Natural killer cell (primary cell): Measurements from ENCODE around the gene STX7. TPM values are rescaled to one million over a fixed set of nuclear protein-coding genes. Genes with fewer than 3 reads are reported as not detected.

Experiments
- ATAC-seq, 3 donors: fragments of 150-1000 bp in 2 of 3; fragments of 200-7000 bp in 1 of 3; cut with Tn5 transposase; 1 replicate in 1 of 3; 2 replicates in 2 of 3; pipeline ENCODE4 v1.10.0; 2021; ENCODE audit warnings: mild to moderate bottlenecking in 2 of 3, moderate library complexity in 2 of 3
- DNase-seq, 2 donors: peaks; one replicate each; pipeline versions ENCODE4 v3.0.0 to v3.0.0-alpha.2; 2013 to 2021; ENCODE audit warnings: mixed read lengths in 1 of 2
- H3K27ac ChIP-seq: one replicate; pipeline ENCODE4 v1.5.1; 2013; ENCODE audit warnings: mild to moderate bottlenecking, low read length
- H3K27me3 ChIP-seq: one replicate; pipeline ENCODE4 v1.6.1; 2013; ENCODE audit warnings: low read length; ENCODE audit not compliant: control insufficient read depth, insufficient read depth
- H3K36me3 ChIP-seq: one replicate; pipeline ENCODE4 v1.6.1; 2013; ENCODE audit warnings: low read length; ENCODE audit not compliant: control insufficient read depth, insufficient read depth
- H3K4me1 ChIP-seq: one replicate; pipeline ENCODE4 v1.6.1; 2013; ENCODE audit warnings: low read length; ENCODE audit not compliant: control insufficient read depth, insufficient read depth
- H3K4me3 ChIP-seq: one replicate; pipeline ENCODE4 v1.5.1; 2013; ENCODE audit warnings: low read length
- H3K9me3 ChIP-seq: one replicate; pipeline ENCODE4 v1.6.1; 2013; ENCODE audit warnings: low read length; ENCODE audit not compliant: control insufficient read depth, insufficient read depth
- H3K27ac Mint-ChIP-seq, 2 donors: one replicate each; pipeline ENCODE4 v1.8.0; 2022; ENCODE audit warnings: mild to moderate bottlenecking in 2 of 2, mixed read lengths in 2 of 2, moderate library complexity in 1 of 2
- H3K27me3 Mint-ChIP-seq, 2 donors: one replicate each; pipeline ENCODE4 v1.8.0; 2022; ENCODE audit warnings: low read depth in 2 of 2, mixed read lengths in 2 of 2
- H3K36me3 Mint-ChIP-seq: one replicate; pipeline ENCODE4 v1.8.0; 2022; ENCODE audit warnings: mixed read lengths
- H3K4me1 Mint-ChIP-seq, 2 donors: one replicate each; pipeline ENCODE4 v1.8.0; 2022; ENCODE audit warnings: mixed read lengths in 2 of 2
- H3K4me3 Mint-ChIP-seq: one replicate; pipeline ENCODE4 v1.8.0; 2022; ENCODE audit warnings: mild to moderate bottlenecking, moderate library complexity, mixed read lengths
- H3K9me3 Mint-ChIP-seq, 2 donors: one replicate each; pipeline ENCODE4 v1.8.0; 2022; ENCODE audit warnings: mixed read lengths in 2 of 2
- WGBS: methylation state at CpG from one replicate; pipeline ENCODE4 v1.1.7; 2013; ENCODE audit warnings: missing lambda C conversion rate; ENCODE audit not compliant: insufficient coverage; 5-methylcytosine and 5-hydroxymethylcytosine counted together
- intact Hi-C: fragments of 100-400 bp; cut with micrococcal nuclease; formaldehyde crosslinking; loops from one replicate; pipeline ENCODE4 v1.14.2; 2022
- total RNA-seq, 4 donors: library from RNA; stranded (reverse); fragments of 120-200 nt in 1 of 4; gene quantifications; one replicate each; pipeline versions ENCODE4 v1.2.3 to v1.2.4, GENCODE V29; 2013 to 2022
- TF ChIP-seq, protein P1 (sequence below): fragments of 200-600 bp; IDR thresholded peaks from one replicate; pipeline ENCODE4 v1.8.0; 2022; ENCODE audit warnings: antibody characterized with exemption

STX7 gene
- total RNA-seq, 3 donors from 2014 or later (not counting 1 experiment from before 2014, with no cell fraction given) = 37.3 to 49.9 (median 39.5) TPM

DNA sequence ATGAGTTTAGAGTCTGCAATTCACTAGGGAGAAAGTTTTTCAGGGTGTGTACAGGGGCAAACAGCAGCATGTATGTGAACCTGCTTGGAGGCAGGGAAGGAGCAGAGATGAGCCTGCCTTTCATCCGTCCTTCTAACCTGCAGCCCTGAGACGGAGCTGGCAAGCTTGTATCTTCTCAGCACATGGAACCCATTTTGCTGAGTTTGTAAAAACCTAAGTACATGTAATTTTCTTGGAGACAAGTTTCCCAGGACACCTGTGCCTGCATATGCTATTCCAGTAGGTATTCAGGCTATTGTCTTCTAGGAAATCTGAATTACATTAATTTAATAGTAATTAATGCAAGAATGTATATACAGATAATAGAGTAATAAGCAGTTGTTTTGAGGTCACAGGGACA is 82.8 kb downstream of the STX7 start:
- WGBS = 94% methylated on average over 2 of the region's 2 CpGs
- H3K9me3 Mint-ChIP-seq = peaks cover 0 to 2% of the 10 kb centered on the region in 2 donors

DNA sequence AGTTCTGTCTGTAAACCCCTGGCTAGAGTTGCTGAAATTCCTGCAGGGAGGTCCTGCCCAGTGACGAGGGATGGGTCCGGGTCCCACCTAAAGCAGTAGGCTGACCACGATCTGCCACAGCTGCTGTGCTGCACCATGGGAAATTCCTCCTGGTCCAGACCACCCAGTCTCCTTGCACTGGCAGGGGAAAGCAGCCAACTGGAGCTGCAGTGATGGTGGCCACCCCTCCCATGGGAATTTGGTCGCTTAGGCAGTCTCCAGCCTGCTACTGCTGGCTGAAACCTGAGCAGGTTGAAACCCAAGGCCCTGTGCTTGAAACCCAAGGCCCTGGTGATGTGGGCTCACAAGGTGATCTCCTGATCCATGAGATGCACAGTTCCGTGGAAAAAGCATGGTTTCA is 87.7 kb downstream of the STX7 start:
- Mint-ChIP-seq H3K4me1 (no peaks in the 10 kb centered on the region), H3K9me3 (peaks cover 7 to 15% of the 10 kb centered on the region in 2 donors), H3K4me3 (no peak overlapping the region), H3K27me3 (peaks cover 6 to 46% of the 10 kb centered on the region in 2 donors), H3K36me3 (peaks cover 29% of the 10 kb centered on the region), H3K27ac (no peak overlapping the region)
- no peaks in the 10 kb centered on the region for H3K27me3 ChIP-seq
- WGBS = 81% methylated on average over 5 of the region's 5 CpGs
- intact Hi-C loops = no loop called here
- TF ChIP-seq, protein P1, sequence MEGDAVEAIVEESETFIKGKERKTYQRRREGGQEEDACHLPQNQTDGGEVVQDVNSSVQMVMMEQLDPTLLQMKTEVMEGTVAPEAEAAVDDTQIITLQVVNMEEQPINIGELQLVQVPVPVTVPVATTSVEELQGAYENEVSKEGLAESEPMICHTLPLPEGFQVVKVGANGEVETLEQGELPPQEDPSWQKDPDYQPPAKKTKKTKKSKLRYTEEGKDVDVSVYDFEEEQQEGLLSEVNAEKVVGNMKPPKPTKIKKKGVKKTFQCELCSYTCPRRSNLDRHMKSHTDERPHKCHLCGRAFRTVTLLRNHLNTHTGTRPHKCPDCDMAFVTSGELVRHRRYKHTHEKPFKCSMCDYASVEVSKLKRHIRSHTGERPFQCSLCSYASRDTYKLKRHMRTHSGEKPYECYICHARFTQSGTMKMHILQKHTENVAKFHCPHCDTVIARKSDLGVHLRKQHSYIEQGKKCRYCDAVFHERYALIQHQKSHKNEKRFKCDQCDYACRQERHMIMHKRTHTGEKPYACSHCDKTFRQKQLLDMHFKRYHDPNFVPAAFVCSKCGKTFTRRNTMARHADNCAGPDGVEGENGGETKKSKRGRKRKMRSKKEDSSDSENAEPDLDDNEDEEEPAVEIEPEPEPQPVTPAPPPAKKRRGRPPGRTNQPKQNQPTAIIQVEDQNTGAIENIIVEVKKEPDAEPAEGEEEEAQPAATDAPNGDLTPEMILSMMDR = no peak
- H3K36me3 ChIP-seq = no peaks in the 10 kb centered on the region
- ATAC-seq = no peak
- DNase-seq = no peak
- H3K4me3 ChIP-seq = no peak overlapping the region
- H3K4me1 ChIP-seq = no peaks in the 10 kb centered on the region
- H3K27ac ChIP-seq = no peak overlapping the region
- H3K9me3 ChIP-seq = no peaks in the 10 kb centered on the region

More for the DNA sequence above, 82.8 kb downstream of the STX7 start:
- Mint-ChIP-seq H3K27me3 (peaks cover 12 to 25% of the 10 kb centered on the region in 2 donors), H3K4me3 (no peak overlapping the region), H3K36me3 (no peaks in the 10 kb centered on the region), H3K27ac (no peak overlapping the region), H3K4me1 (no peaks in the 10 kb centered on the region)
- intact Hi-C loops = no loop called here
- no peaks in the 10 kb centered on the region for H3K36me3 ChIP-seq
- H3K4me1 ChIP-seq = no peaks in the 10 kb centered on the region
- no peak overlapping the region for H3K4me3 ChIP-seq
- H3K27ac ChIP-seq = no peak overlapping the region
- no peaks in the 10 kb centered on the region for H3K9me3 ChIP-seq
- no peaks in the 10 kb centered on the region for H3K27me3 ChIP-seq
- no peak for DNase-seq
- TF ChIP-seq, protein P1 = no peak
- no peak for ATAC-seq

DNA sequence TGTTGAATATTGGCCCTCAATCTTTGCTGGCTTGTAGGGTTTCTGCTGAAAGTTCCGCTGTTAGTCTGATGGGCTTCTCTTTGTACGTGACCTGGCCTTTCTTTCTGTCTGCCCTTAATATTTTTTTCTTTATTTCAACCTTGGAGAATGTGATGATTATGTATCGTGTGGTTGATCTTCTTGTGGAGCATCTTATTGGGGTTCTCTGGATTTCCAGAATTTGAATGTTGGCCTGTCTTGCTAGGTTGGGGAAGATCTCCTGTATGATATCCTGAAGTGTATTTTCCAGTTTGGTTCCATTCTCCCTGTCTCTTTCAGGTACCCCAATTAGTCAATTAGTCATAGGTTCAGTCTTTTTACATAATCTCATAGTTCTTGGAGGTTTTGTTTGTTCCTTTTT is 89.1 kb downstream of the STX7 start:
- no peaks in the 10 kb centered on the region for H3K4me1 ChIP-seq
- no peak overlapping the region for H3K27ac ChIP-seq
- H3K27me3 Mint-ChIP-seq = peaks cover 11 to 47% of the 10 kb centered on the region in 2 donors
- ATAC-seq (no peak), DNase-seq (no peak)
- 90% methylated on average over 3 of the region's 3 CpGs for WGBS
- H3K4me1 Mint-ChIP-seq = no peaks in the 10 kb centered on the region
- intact Hi-C loops = no loop called here
- H3K27ac Mint-ChIP-seq = no peak overlapping the region
- H3K27me3 ChIP-seq = no peaks in the 10 kb centered on the region
- TF ChIP-seq, protein P1 = no peak
- H3K4me3 Mint-ChIP-seq = no peak overlapping the region
- H3K36me3 Mint-ChIP-seq = peaks cover 29% of the 10 kb centered on the region
- no peak overlapping the region for H3K4me3 ChIP-seq
- no peaks in the 10 kb centered on the region for H3K36me3 ChIP-seq
- H3K9me3 Mint-ChIP-seq = peaks cover 7 to 15% of the 10 kb centered on the region in 2 donors
- H3K9me3 ChIP-seq = no peaks in the 10 kb centered on the region
